WTC11 (cell line): ENCODE results near the gene KRT23.

ENCODE experiments used
- CBFB ChIP-seq: sonication (generic); formaldehyde crosslinking; IDR thresholded peaks from 2 replicates; pipeline ENCODE4 v1.8.1; 2022; ENCODE audit warnings: mild to moderate bottlenecking, low read depth, missing genetic modification reagents
- CREB1 ChIP-seq: sonication (generic); formaldehyde crosslinking; IDR thresholded peaks from 2 replicates; pipeline ENCODE4 v1.8.0; 2023; ENCODE audit warnings: mild to moderate bottlenecking, missing genetic modification reagents
- CTCF ChIP-seq: fragments of 200-600 bp; IDR thresholded peaks from 2 replicates; pipeline ENCODE4 v1.8.0; 2022; ENCODE audit warnings: antibody characterized with exemption
- E2F1 ChIP-seq: sonication (generic); formaldehyde crosslinking; IDR thresholded peaks from 2 replicates; pipeline ENCODE4 v1.8.0; 2022; ENCODE audit warnings: mild to moderate bottlenecking, missing genetic modification reagents
- USF2 ChIP-seq: sonication (generic); formaldehyde crosslinking; IDR thresholded peaks from 2 replicates; pipeline ENCODE4 v1.8.1; 2023; ENCODE audit warnings: mild to moderate bottlenecking, missing genetic modification reagents, moderate library complexity

DNA sequence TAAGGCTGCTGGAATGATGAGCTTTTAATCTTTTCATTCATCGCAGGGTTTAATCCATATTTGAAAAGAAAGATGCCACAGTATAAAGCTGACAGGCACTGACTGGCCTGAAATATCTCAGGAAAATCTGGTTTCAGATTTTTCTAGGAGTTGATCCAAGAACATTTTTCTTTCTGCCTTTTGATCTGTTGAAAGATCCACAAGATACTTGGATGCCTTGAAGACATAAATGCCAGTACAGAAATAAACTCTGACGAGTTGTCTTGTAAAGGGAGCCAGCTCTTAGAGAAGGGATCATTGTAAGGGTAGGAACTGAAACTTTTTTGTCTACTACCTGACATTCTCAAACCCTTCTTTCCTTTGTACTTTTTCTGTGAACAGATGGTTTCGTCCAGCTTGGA, 27.0 kb downstream of the KRT23 start:
- TF ChIP-seq CREB1 (no peak), CTCF (no peak), CBFB (CRISPR knock-in tag) (no peak), E2F1 (no peak), USF2 (CRISPR knock-in tag) (no peak)
